Activated B cell treated with CpG ODN at 0.5 μM for 24 hours (primary cell): ENCODE results near the gene RNPS1. TPM values are rescaled to one million over a fixed set of nuclear protein-coding genes. Genes with fewer than 3 reads are reported as not detected.

ENCODE experiments used
- ATAC-seq: fragments of 200-7000 bp; cut with Tn5 transposase; one replicate; pipeline ENCODE4 v1.10.0; 2021; ENCODE audit warnings: low read depth, mild to moderate bottlenecking, moderate library complexity
- CTCF ChIA-PET: fragments of 350-600 bp; sonication (Branson Sonifier 250); formaldehyde crosslinking; loops from one replicate; lab custom pipeline; 2021; ENCODE audit warnings: antibody characterized with exemption; lab: Charles Lee
- POLR2A ChIA-PET: fragments of 350-600 bp; sonication (Branson Sonifier 250); formaldehyde crosslinking; loops from one replicate; lab custom pipeline; 2021; ENCODE audit warnings: antibody characterized with exemption; lab: Charles Lee
- DNase-seq: peaks from one replicate; pipeline ENCODE4 v3.0.0; 2022
- H3K27ac Mint-ChIP-seq: one replicate; pipeline ENCODE4 v1.8.0; 2020; ENCODE audit warnings: mixed read lengths
- H3K27me3 Mint-ChIP-seq: one replicate; pipeline ENCODE4 v1.8.0; 2021; ENCODE audit warnings: mixed read lengths
- H3K36me3 Mint-ChIP-seq: one replicate; pipeline ENCODE4 v1.8.0; 2021; ENCODE audit warnings: low read depth, mixed read lengths
- H3K4me1 Mint-ChIP-seq: one replicate; pipeline ENCODE4 v1.8.0; 2021; ENCODE audit warnings: mixed read lengths
- H3K4me3 Mint-ChIP-seq: one replicate; pipeline ENCODE4 v1.8.0; 2020; ENCODE audit warnings: mild to moderate bottlenecking, mixed read lengths
- H3K9me3 Mint-ChIP-seq: one replicate; pipeline ENCODE4 v1.8.0; 2020; ENCODE audit warnings: mixed read lengths
- CTCF ChIP-seq: fragments of 200-600 bp; IDR thresholded peaks from one replicate; pipeline ENCODE4 v1.8.0; 2022; ENCODE audit warnings: antibody characterized with exemption, mild to moderate bottlenecking
- intact Hi-C: fragments of 100-400 bp; cut with micrococcal nuclease; formaldehyde crosslinking; loops from one replicate; pipeline ENCODE4 v1.15.1; 2024
- total RNA-seq: library from RNA; stranded (reverse); gene quantifications from 2 replicates; pipeline ENCODE4 v1.2.3, GENCODE V29; 2022

RNPS1 gene
- total RNA-seq, 1 donor from 2014 or later: 232 TPM

DNA sequence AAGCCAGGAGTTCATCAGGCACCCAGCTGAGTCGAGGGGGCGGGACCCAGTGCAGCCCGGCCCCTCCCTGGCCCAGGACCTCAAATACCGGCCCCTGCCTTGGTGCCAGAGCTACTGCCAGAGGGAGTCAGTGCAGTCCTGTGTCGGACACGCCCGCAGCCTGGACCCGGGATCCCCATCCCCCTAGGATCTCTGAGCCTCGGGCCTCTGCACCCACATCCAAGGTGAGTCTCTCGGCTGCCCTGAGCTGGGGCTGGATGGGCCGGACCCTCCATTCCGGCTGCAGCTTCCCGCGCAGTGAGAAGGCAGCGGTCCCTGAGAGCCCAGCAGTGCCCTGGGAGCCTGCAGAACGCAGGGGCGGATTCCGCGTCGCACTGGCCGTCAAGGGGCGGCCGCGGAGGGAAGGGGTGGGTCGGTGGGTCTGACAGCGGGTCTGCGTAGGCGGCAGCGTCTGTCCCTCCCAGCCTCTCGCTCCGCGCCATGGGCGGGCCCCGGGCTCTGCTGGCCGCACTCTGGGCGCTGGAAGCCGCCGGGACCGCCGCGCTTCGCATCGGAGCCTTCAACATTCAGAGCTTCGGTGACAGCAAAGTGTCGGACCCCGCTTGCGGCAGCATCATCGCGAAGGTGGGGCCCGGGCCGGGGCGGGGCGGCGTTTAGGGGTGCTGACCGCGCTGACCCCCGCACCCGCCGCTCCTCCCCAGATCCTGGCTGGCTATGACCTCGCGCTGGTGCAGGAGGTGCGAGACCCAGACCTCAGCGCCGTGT is 31.4 kb downstream of the RNPS1 start, which contains the start of gene DNASE1L2:
TSS of gene DNASE1L2 (plus strand) at position 108 of the 765 bp plus-strand sequence. CDS start at position 481, 373 bp downstream.
- intact Hi-C loops: no loop called here
- no peaks in the 10 kb centered on the region for H3K9me3 Mint-ChIP-seq
- POLR2A ChIA-PET: no interaction called here
- H3K36me3 Mint-ChIP-seq: peaks cover 32% of the 10 kb centered on the region
- no peak within 1 kb of the TSS for H3K4me3 Mint-ChIP-seq
- ATAC-seq (no peak), DNase-seq (no peak)
- TF ChIP-seq CTCF: no peak
- H3K27me3 Mint-ChIP-seq: peaks cover 2% of the 10 kb centered on the region
- no peaks in the 10 kb centered on the region for H3K4me1 Mint-ChIP-seq
- CTCF ChIA-PET: no interaction called here
- no peak within 1 kb of the TSS for H3K27ac Mint-ChIP-seq

DNA sequence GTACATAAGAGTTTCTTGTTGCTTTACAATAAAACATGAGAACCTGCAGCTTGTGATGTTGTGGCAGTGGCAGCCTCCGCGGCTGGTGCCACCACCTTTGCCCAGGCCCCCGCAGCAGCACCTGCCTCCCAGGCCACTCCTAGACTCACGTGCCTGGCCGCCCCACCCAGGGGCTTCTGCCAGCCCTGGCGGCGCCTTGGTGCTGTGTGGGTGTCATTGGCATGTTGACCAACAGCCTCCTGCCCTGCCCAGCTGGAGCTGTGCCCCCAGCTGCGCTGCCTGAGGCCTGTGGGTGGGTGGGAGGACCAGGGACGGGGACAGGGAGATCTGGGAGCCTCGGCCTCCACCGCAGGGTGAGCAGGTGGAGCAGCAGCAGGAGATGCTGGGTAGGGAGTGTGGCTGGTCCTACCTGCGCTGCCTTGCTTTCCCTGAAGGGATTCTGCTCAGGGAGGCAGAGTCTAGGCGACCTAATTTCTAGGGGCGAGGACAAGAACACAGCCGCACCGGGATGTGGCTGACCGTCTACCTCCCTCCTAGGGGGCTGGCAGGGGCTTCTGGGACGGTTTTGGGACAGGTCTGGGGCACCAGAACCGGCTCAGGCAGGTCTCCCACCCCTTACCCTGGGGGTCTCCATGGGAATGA is 32.1 kb downstream of the RNPS1 start:
- H3K4me3 Mint-ChIP-seq: no peak overlapping the region
- no peak for ATAC-seq
- peaks cover 2% of the 10 kb centered on the region for H3K27me3 Mint-ChIP-seq
- no peaks in the 10 kb centered on the region for H3K4me1 Mint-ChIP-seq
- DNase-seq: no peak
- intact Hi-C loops: no loop called here
- no peak overlapping the region for H3K27ac Mint-ChIP-seq
- CTCF ChIA-PET: no interaction called here
- POLR2A ChIA-PET: no interaction called here
- H3K9me3 Mint-ChIP-seq: no peaks in the 10 kb centered on the region
- H3K36me3 Mint-ChIP-seq: peaks cover 32% of the 10 kb centered on the region
- TF ChIP-seq CTCF: no peak

- no peak overlapping the region for H3K27ac Mint-ChIP-seq
- no peak for DNase-seq
- ChIA-PET CTCF (no interaction called here), POLR2A (no interaction called here)
- H3K4me3 Mint-ChIP-seq: no peak overlapping the region
- no peaks in the 10 kb centered on the region for H3K9me3 Mint-ChIP-seq
- peaks cover 2% of the 10 kb centered on the region for H3K27me3 Mint-ChIP-seq
- no peaks in the 10 kb centered on the region for H3K4me1 Mint-ChIP-seq
- ATAC-seq: no peak
- H3K36me3 Mint-ChIP-seq: peaks cover 36% of the 10 kb centered on the region
- intact Hi-C loops: no loop called here
- TF ChIP-seq CTCF: no peak
These were observed 32.7 kb downstream of the RNPS1 start for GRCh38 chr16:2235234-2235651.

- TF ChIP-seq CTCF: no peak
- DNase-seq: no peak
- Mint-ChIP-seq H3K4me3 (no peak overlapping the region), H3K4me1 (no peaks in the 10 kb centered on the region), H3K36me3 (peaks cover 38% of the 10 kb centered on the region), H3K27ac (no peak overlapping the region), H3K27me3 (peaks cover 2% of the 10 kb centered on the region), H3K9me3 (no peaks in the 10 kb centered on the region)
- intact Hi-C loops: no loop called here
- ATAC-seq: no peak
- CTCF ChIA-PET: no interaction called here
- POLR2A ChIA-PET: no interaction called here
These were observed 33.1 kb downstream of the RNPS1 start for GRCh38 chr16:2234813-2235170.
